ENCODE measurements around the gene NEK1. TPM values are rescaled to one million over a fixed set of nuclear protein-coding genes. Genes with fewer than 3 reads are reported as not detected.

The NEK1 gene
- total and polyA plus RNA-seq, 11 donors = 4.8 to 17.8 (median 12.0) TPM

- no peak for TF ChIP-seq POLR2A (IDR thresholded peaks at IDR 0.05)
- no peak for TF ChIP-seq CTCF (IDR thresholded peaks at IDR 0.05)
- 94 to 97% (median 96%) methylated on average over 1 of the region's 1 CpG for WGBS, 4 donors
- ATAC-seq (no peak), DNase-seq (no peak)
- no peak overlapping the region for H3K4me3 ChIP-seq
- no peak overlapping the region for H3K27ac ChIP-seq
- H3K9me3 ChIP-seq = peaks cover 0 to 28% (median 5%) of the 10 kb centered on the region in 12 donors
- intact Hi-C loops (cut with DNase I) = no loop called here
- peaks cover 0 to 20% (median 0%) of the 10 kb centered on the region in 9 donors for H3K36me3 ChIP-seq
- H3K27me3 ChIP-seq = no peaks in the 10 kb centered on the region
- no peaks in the 10 kb centered on the region for H3K4me1 ChIP-seq
Measured at GRCh38 chr4:169491211-169491610, 121.2 kb downstream of the NEK1 start.

GRCh38 chr4:169489306-169489705 is 123.1 kb downstream of the NEK1 start:
- no peak overlapping the region for H3K27ac ChIP-seq
- no peak for TF ChIP-seq POLR2A (IDR thresholded peaks at IDR 0.05)
- no peak for TF ChIP-seq CTCF (IDR thresholded peaks at IDR 0.05)
- H3K4me1 ChIP-seq = peaks cover 0 to 5% (median 0%) of the 10 kb centered on the region in 12 donors
- DNase-seq (no peak), ATAC-seq (peak in 1 of 4 donors; percentile 38)
- intact Hi-C loops (cut with DNase I) = loop anchor here (5.0 to 10.0 kb wide), 11 partner anchors 175 to 567 kb away; partner anchors contain the start of genes SH3RF1 (in 4 of the 10) and CBR4 (in 1 of the 10)
- H3K4me3 ChIP-seq = no peak overlapping the region
- peaks cover 0 to 26% (median 5%) of the 10 kb centered on the region in 12 donors for H3K9me3 ChIP-seq
- no peaks in the 10 kb centered on the region for H3K27me3 ChIP-seq
- H3K36me3 ChIP-seq = peaks cover 0 to 20% (median 0%) of the 10 kb centered on the region in 9 donors

- WGBS, 4 donors = 27 to 32% (median 30%) methylated on average over 7 of the region's 7 CpGs
Measured at GRCh38 chr4:169485791-169486742, 126.3 kb downstream of the NEK1 start.

More at GRCh38 chr4:169485791-169486742, 126.3 kb downstream of the NEK1 start:
- ATAC-seq = peak in 2 of 4 donors; percentile 53 to 63
- Histone ChIP-seq H3K9me3 (peaks cover 0 to 15% (median under 1%) of the 10 kb centered on the region in 12 donors), H3K4me3 (peak overlapping the region in 1 of 12 donors; percentile 8), H3K27me3 (no peaks in the 10 kb centered on the region), H3K4me1 (peaks cover 0 to 5% (median 0%) of the 10 kb centered on the region in 12 donors), H3K27ac (no peak overlapping the region), H3K36me3 (peaks cover 0 to 6% (median 0%) of the 10 kb centered on the region in 9 donors)
- intact Hi-C loops (cut with DNase I) = loop anchor here (1.0 to 10.0 kb wide), 16 partner anchors 171 to 564 kb away; partner anchors contain the start of genes SH3RF1 (in 5 of the 10) and CBR4 (in 1 of the 10)
- TF ChIP-seq POLR2A (IDR thresholded peaks at IDR 0.05) (no peak), CTCF (IDR thresholded peaks at IDR 0.05) (peak; percentile 18 to 72 (median 58))
- no peak for DNase-seq
